Raji (cell line): ENCODE data around the gene H2BW1.
"Not testable (repeated sequence)": the region's sequence is repeated elsewhere in the genome, so short reads cannot be mapped to it uniquely, and the experiment has no call there.

Experiments
- POLR2A ChIP-seq: IDR thresholded peaks from 2 replicates; pipeline ENCODE4 v1.6.1; 2011; ENCODE audit warnings: low read depth, low read length, control low read depth; ENCODE audit not compliant: insufficient read depth

H2BW1 gene

GRCh38 chrX:104013606-104014005 lies at the start of gene H2BW1:
Gene H2BW1, minus strand, starts transcription at chrX:104013708. Its CDS starts 132 bp downstream, at chrX:104013576.
- no peak for TF ChIP-seq POLR2A

GRCh38 chrX:104047171-104047570 lies 33.7 kb upstream of the H2BW1 start:
- TF ChIP-seq POLR2A = no peak

GRCh38 chrX:104045642-104046041 lies 32.1 kb upstream of the H2BW1 start:
- no peak for TF ChIP-seq POLR2A

GRCh38 chrX:104041003-104041402 lies 27.5 kb upstream of the H2BW1 start:
- TF ChIP-seq POLR2A = no peak

- no peak for TF ChIP-seq POLR2A
Observed at GRCh38 chrX:104039689-104040505, 26.4 kb upstream of the H2BW1 start, which contains the start of gene H2BW2. Gene H2BW2, plus strand, starts transcription at chrX:104039956. Its CDS starts 39 bp downstream, at chrX:104039995.

GRCh38 chrX:104018126-104018525 lies 4.6 kb upstream of the H2BW1 start:
- no peak for TF ChIP-seq POLR2A

GRCh38 chrX:104013158-104013557 lies 350 bp downstream of the H2BW1 start:
- no peak for TF ChIP-seq POLR2A

GRCh38 chrX:104008831-104009230 lies 4.7 kb downstream of the H2BW1 start:
- TF ChIP-seq POLR2A = no peak

GRCh38 chrX:103999234-103999633 lies 14.3 kb downstream of the H2BW1 start:
- no peak for TF ChIP-seq POLR2A

- not testable (repeated sequence) for TF ChIP-seq POLR2A
Observed at GRCh38 chrX:103962411-103963278, 50.9 kb downstream of the H2BW1 start, which contains the start of gene TMSB15B. Gene TMSB15B, plus strand, starts transcription at chrX:103962627.
